GM12891 (cell line): ENCODE results near the gene SPSB4.

ENCODE experiments used
- POLR2A ChIP-seq: IDR thresholded peaks from 2 replicates; pipeline ENCODE4 v1.6.1; 2011; ENCODE audit warnings: low read depth, low read length, control low read depth
- POLR2AphosphoS5 ChIP-seq: IDR thresholded peaks from 2 replicates; pipeline ENCODE4 v1.6.1; 2011; ENCODE audit warnings: low read depth, low read length, control low read depth

GRCh38 chr3:141127344-141128125 is 76.4 kb downstream of the SPSB4 start:
- TF ChIP-seq POLR2AphosphoS5 (no peak), POLR2A (no peak)
